Thoracic aorta (tissue), 2 donors: ENCODE data around the gene ABTB2. TPM values are rescaled to one million over a fixed set of nuclear protein-coding genes. Genes with fewer than 3 reads are reported as not detected.
"Not testable (repeated sequence)": the region's sequence is repeated elsewhere in the genome, so short reads cannot be mapped to it uniquely, and the experiment has no call there.

Experiments
- ATAC-seq: fragments of 150-250 bp; one replicate; pipeline ENCODE4 v1.8.0; 2017; ENCODE audit warnings: low read depth; ENCODE audit not compliant: insufficient number of reproducible peaks, low FRiP score
- DNase-seq: peaks from one replicate; pipeline ENCODE4 v3.0.0-alpha.2; 2020; ENCODE audit warnings: low spot score
- H3K27ac ChIP-seq, 2 donors: fragments of 200-600 bp; sonication (generic); 1 replicate in 1 of 2; 2 replicates in 1 of 2; pipeline ENCODE4 v1.5.1; 2016; ENCODE audit warnings: mild to moderate bottlenecking in 2 of 2, moderate library complexity in 2 of 2
- H3K27me3 ChIP-seq: fragments of 200-600 bp; sonication (generic); replicated peaks from 2 replicates; pipeline ENCODE4 v1.6.0; 2016; ENCODE audit warnings: mild to moderate bottlenecking; ENCODE audit not compliant: insufficient read depth
- H3K36me3 ChIP-seq: fragments of 200-600 bp; sonication (generic); one replicate; pipeline ENCODE4 v1.5.1; 2016
- H3K4me1 ChIP-seq, 2 donors: fragments of 200-600 bp; sonication (generic); 1 replicate in 1 of 2; 2 replicates in 1 of 2; pipeline versions ENCODE4 v1.5.1 to v1.6.0; 2016; ENCODE audit warnings: low read depth in 2 of 2, mild to moderate bottlenecking in 1 of 2; ENCODE audit not compliant: control insufficient read depth in 1 of 2
- H3K4me3 ChIP-seq: fragments of 200-600 bp; sonication (generic); 2 replicates; pipeline ENCODE4 v1.5.1; 2016; ENCODE audit warnings: mild to moderate bottlenecking
- H3K9me3 ChIP-seq: fragments of 200-600 bp; sonication (generic); 2 replicates; pipeline ENCODE4 v1.5.1; 2016
- CTCF ChIP-seq: fragments of 200-600 bp; sonication (generic); IDR thresholded peaks from one replicate; pipeline ENCODE4 v1.5.1; 2019; ENCODE audit warnings: antibody characterized with exemption
- total RNA-seq, 2 donors: library from RNA; depleted of rRNA; stranded (reverse); fragments of >200 nt; gene quantifications; one replicate each; pipeline versions ENCODE4 v1.1.0 to v1.2.3, GENCODE V29; 2016

ABTB2 gene
- total RNA-seq, 2 donors from 2014 or later: 12.3 to 31.0 TPM

- Histone ChIP-seq H3K27ac (no peak overlapping the region), H3K9me3 (no peaks in the 10 kb centered on the region), H3K27me3 (no peaks in the 10 kb centered on the region), H3K4me3 (no peak overlapping the region), H3K36me3 (no peaks in the 10 kb centered on the region), H3K4me1 (peaks cover 3 to 36% of the 10 kb centered on the region in 2 donors)
- DNase-seq (no peak), ATAC-seq (no peak)
- no peak for TF ChIP-seq CTCF
These were observed 174.7 kb downstream of the ABTB2 start for GRCh38 chr11:34182921-34183685.

DNA sequence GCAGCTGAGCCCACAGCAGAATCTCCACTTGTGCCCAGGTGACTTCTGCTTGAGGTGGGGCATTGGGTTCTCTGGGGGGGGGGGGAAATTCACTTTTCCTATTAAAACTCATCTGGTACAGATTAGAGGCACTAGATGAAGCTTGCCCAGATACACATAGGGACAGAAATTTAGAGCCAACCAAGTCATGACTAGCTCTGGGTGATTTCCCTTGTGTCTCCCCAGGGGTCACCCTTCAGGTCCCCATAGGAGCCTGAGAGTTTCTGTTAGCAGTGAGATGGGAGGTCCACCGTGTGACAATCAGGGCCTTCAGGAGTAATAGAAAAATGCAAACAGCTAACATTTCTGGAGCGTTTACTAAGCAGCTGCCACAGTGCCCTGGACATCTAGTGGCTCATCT is 175.4 kb downstream of the ABTB2 start:
- no peak overlapping the region for H3K4me3 ChIP-seq
- H3K27ac ChIP-seq: no peak overlapping the region
- H3K4me1 ChIP-seq: peaks cover 3 to 36% of the 10 kb centered on the region in 2 donors
- no peak for TF ChIP-seq CTCF
- no peaks in the 10 kb centered on the region for H3K9me3 ChIP-seq
- no peak for DNase-seq
- H3K27me3 ChIP-seq: no peaks in the 10 kb centered on the region
- no peaks in the 10 kb centered on the region for H3K36me3 ChIP-seq
- no peak for ATAC-seq

DNA sequence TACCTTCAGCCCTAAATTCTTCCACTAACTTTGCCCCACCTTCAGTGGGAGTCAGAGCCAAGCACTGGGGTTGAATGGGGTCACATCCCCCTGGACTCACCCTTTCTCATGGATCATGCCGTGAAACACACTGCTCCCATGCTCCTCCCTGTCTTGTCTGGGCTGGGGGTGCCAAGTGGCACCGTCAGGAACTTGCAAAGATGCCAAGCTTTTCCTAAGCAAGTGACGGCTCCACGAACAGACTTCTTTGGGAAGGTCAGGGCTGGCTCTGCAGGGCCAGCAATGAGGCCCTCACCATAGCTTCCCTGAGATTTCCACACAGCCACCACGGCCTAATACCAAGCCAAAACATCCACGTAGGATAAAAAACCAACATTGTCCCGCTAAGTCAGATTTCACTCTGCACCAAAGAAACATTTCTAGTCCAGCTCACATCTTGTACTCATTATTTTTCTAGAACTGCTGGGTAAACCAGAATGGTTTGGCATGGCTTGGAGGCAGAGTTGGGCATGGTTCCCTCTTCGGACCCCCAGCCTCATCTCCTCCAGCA is 175.9 kb downstream of the ABTB2 start:
- H3K4me3 ChIP-seq: no peak overlapping the region
- no peak overlapping the region for H3K27ac ChIP-seq
- H3K9me3 ChIP-seq: no peaks in the 10 kb centered on the region
- no peaks in the 10 kb centered on the region for H3K27me3 ChIP-seq
- DNase-seq (no peak), ATAC-seq (no peak)
- peaks cover 3 to 36% of the 10 kb centered on the region in 2 donors for H3K4me1 ChIP-seq
- no peaks in the 10 kb centered on the region for H3K36me3 ChIP-seq
- TF ChIP-seq CTCF: no peak

DNA sequence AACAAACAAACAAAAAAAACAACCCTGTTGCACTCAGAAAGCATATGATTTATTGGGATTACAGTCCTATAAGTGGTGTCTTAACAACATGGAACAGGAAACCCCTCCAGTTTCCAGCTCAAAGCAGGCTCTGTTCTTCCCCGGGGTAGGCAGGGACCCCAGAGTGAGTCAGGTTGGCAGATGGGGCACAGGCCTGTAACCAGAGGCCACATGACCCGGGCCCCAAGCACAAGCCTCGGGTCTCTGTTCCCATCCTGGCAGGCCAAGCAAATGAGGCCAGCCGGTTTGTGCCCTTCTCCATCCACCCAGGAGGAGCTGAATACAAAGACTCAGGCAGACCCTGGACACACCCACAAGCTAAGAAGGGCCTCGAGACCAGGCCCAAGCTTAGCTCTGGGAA is 176.6 kb downstream of the ABTB2 start:
- TF ChIP-seq CTCF: no peak
- Histone ChIP-seq H3K4me3 (no peak overlapping the region), H3K36me3 (no peaks in the 10 kb centered on the region), H3K9me3 (no peaks in the 10 kb centered on the region), H3K27ac (no peak overlapping the region), H3K4me1 (peaks cover 3 to 30% of the 10 kb centered on the region in 2 donors), H3K27me3 (no peaks in the 10 kb centered on the region)
- DNase-seq (no peak), ATAC-seq (no peak)

DNA sequence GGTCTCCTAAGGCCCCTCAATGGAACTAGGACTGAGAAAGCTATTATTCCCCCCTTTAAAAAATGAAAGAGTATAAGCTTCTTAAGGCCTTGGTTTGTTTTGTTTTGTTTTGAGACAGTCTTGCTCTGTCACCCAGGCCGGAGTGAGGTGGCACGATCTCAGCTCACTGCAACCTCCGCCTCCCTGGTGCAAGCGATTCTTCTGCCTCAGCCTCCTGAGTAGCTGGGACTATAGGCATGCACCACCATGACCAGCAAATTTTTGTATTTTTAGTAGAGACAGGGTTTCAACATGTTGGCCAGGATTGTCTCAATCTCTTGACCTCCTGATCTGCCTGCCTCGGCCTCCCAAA is 177.0 kb downstream of the ABTB2 start:
- peaks cover 3 to 26% of the 10 kb centered on the region in 2 donors for H3K4me1 ChIP-seq
- ATAC-seq, H3K27me3 ChIP-seq, DNase-seq, H3K27ac ChIP-seq, H3K36me3 ChIP-seq, H3K4me3 ChIP-seq, H3K9me3 ChIP-seq: not testable (repeated sequence)
